Measurements from ENCODE around the gene FBXO2. TPM values are rescaled to one million over a fixed set of nuclear protein-coding genes. Genes with fewer than 3 reads are reported as not detected.

FBXO2 gene
- total RNA-seq, 1 experiment from 2014 or later, result not detected

DNA sequence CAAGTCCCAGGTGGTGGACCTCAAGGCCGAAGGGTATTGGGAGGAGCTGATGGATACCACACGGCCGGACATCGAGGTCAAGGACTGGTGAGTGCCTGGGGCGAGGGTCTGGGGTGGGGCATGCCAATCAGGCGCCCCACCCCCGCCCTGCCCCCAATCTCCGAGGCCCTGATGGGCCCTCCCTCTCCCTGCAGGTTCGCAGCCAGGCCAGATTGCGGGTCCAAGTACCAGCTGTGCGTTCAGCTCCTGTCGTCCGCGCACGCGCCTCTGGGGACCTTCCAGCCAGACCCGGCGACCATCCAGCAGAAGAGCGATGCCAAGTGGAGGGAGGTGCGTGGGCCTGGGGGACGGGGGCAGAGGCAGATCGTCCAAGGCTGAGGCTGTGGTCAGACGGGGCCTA is 4.3 kb upstream of the FBXO2 start:
- Histone ChIP-seq H3K9me3 (ENCODE audit: low read depth, low read length, poor library complexity, severe bottlenecking) (no peaks in the 10 kb centered on the region), H3K27ac (ENCODE audit: low read depth, low read length, poor library complexity, severe bottlenecking) (no peak overlapping the region), H3K36me3 (ENCODE audit: insufficient read depth, low read length, poor library complexity, severe bottlenecking) (peaks cover 15% of the 10 kb centered on the region), H3K4me3 (ENCODE audit: low read depth, low read length, poor library complexity, severe bottlenecking) (no peak overlapping the region), H3K27me3 (replicated peaks; ENCODE audit: insufficient read depth, low read depth, low read length, poor library complexity) (no peaks in the 10 kb centered on the region), H3K4me1 (ENCODE audit: insufficient read depth, low read length, poor library complexity, severe bottlenecking) (peaks cover 8% of the 10 kb centered on the region)
- intact Hi-C loops (cut with micrococcal nuclease; ENCODE audit: unreplicated experiment), result no loop called here
- no peak for TF ChIP-seq EZH2 (IDR thresholded peaks at IDR 0.05; ENCODE audit: borderline replicate concordance, low read depth, low read length, poor library complexity, severe bottlenecking)
- no peak for TF ChIP-seq CTCF (conservative IDR thresholded peaks at IDR 0.05; ENCODE audit: low read depth, low read length)
- DNase-seq (ENCODE audit: low spot score), result no peak
- ChIA-PET CTCF (no interaction called here), POLR2A (ENCODE audit: low non-redundant PET) (no interaction called here)
- BruUV-seq (replicated peaks), result no TSS peak

- H3K4me1 ChIP-seq (ENCODE audit: insufficient read depth, low read length, poor library complexity, severe bottlenecking), result peaks cover 8% of the 10 kb centered on the region
- CTCF ChIA-PET, result no interaction called here
- TF ChIP-seq EZH2 (IDR thresholded peaks at IDR 0.05; ENCODE audit: borderline replicate concordance, low read depth, low read length, poor library complexity, severe bottlenecking) (no peak), CTCF (conservative IDR thresholded peaks at IDR 0.05; ENCODE audit: low read depth, low read length) (no peak)
- no TSS peak for BruUV-seq (replicated peaks)
- POLR2A ChIA-PET (ENCODE audit: low non-redundant PET), result no interaction called here
- H3K36me3 ChIP-seq (ENCODE audit: insufficient read depth, low read length, poor library complexity, severe bottlenecking), result peaks cover 15% of the 10 kb centered on the region
- H3K4me3 ChIP-seq (ENCODE audit: low read depth, low read length, poor library complexity, severe bottlenecking), result no peak overlapping the region
- DNase-seq (ENCODE audit: low spot score), result no peak
- no peaks in the 10 kb centered on the region for H3K9me3 ChIP-seq (ENCODE audit: low read depth, low read length, poor library complexity, severe bottlenecking)
- no peak overlapping the region for H3K27ac ChIP-seq (ENCODE audit: low read depth, low read length, poor library complexity, severe bottlenecking)
- intact Hi-C loops (cut with micrococcal nuclease; ENCODE audit: unreplicated experiment), result no loop called here
- no peaks in the 10 kb centered on the region for H3K27me3 ChIP-seq (replicated peaks; ENCODE audit: insufficient read depth, low read depth, low read length, poor library complexity)
Observed at GRCh38 chr1:11657654-11658053, 3.4 kb upstream of the FBXO2 start.

- H3K4me1 ChIP-seq (ENCODE audit: insufficient read depth, low read length, poor library complexity, severe bottlenecking), result peaks cover 14% of the 10 kb centered on the region
- POLR2A ChIA-PET (ENCODE audit: low non-redundant PET), result interaction anchor here (0.6 kb wide), 1 partner anchor 176 kb away, joined by 3 read pairs; the partner anchor contains the start of gene DISP3
- peaks cover 15% of the 10 kb centered on the region for H3K36me3 ChIP-seq (ENCODE audit: insufficient read depth, low read length, poor library complexity, severe bottlenecking)
- BruUV-seq (replicated peaks), result no TSS peak
- intact Hi-C loops (cut with micrococcal nuclease; ENCODE audit: unreplicated experiment), result no loop called here
- H3K27me3 ChIP-seq (replicated peaks; ENCODE audit: insufficient read depth, low read depth, low read length, poor library complexity), result no peaks in the 10 kb centered on the region
- H3K9me3 ChIP-seq (ENCODE audit: low read depth, low read length, poor library complexity, severe bottlenecking), result no peaks in the 10 kb centered on the region
- DNase-seq (ENCODE audit: low spot score), result no peak
- CTCF ChIA-PET, result interaction anchor here (0.7 kb wide), 2 partner anchors 10 to 56 kb away, joined by 4 read pairs; no protein-coding TSS in a partner anchor
- peak overlapping the region; percentile 64 for H3K4me3 ChIP-seq (ENCODE audit: low read depth, low read length, poor library complexity, severe bottlenecking)
- TF ChIP-seq EZH2 (IDR thresholded peaks at IDR 0.05; ENCODE audit: borderline replicate concordance, low read depth, low read length, poor library complexity, severe bottlenecking), result no peak
- TF ChIP-seq CTCF (conservative IDR thresholded peaks at IDR 0.05; ENCODE audit: low read depth, low read length), result no peak
- no peak overlapping the region for H3K27ac ChIP-seq (ENCODE audit: low read depth, low read length, poor library complexity, severe bottlenecking)
Observed at GRCh38 chr1:11654939-11655808, 945 bp upstream of the FBXO2 start.
